ENCODE measurements around the gene PLCB4.

Gene PLCB4

DNA sequence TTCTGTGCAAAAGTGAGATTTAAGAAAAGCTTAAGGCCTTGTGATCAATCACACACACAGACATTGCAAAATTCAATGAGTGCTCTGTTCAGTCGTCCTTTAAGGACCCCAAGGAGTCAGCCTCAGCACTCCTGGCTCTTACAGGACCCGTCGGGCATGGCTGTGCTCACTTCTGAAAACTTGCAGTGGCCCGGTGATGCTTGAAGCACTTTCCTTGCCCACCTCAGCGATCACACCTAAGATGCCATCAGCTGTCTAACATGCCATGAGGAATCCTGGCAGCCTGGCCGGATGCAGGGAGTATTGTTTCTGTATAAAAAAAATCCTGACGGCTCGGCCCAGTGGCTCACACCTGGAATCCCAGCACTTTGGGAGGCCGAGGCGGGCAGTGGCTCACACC is 344.1 kb downstream of the PLCB4 start:
- no peak for DNase-seq

DNA sequence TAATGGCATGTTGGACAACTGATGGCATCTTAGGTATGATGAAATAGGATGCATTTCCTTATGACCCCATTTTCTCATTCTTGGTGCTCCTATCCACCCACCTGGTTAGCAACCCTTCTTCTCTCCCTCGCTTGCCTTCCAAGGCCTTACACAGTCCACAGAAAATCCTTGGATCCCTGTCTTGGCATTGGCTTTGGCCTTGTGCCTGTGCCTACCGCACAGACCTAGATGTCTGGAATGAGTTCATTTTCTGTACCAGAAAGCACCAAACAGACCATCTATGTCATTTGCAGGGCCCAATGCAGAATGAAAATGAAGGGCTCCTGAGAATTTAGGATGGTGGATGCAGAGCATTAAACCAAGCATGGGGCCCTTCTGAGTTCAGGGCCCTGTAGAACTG is 346.5 kb downstream of the PLCB4 start:
- DNase-seq: no peak

DNA sequence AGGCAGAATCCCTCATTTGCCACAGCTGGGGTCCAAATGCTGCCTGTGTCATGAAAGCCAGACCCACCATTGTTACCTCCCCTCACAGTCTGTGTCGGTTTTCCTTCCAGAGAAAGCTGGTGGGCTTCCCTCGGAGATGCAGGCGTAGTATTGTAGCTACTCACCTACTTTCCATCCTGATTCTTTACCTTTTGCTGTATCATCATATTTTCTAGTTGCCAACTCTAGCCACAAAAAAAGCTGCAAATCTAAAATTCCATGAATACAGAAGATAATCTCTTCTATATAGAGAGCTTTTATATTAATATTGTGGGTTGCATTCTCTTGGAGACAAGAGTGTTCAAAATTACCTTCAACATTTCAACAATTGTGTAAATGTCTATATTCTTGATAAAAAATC is 347.5 kb downstream of the PLCB4 start:
- no peak for DNase-seq

DNA sequence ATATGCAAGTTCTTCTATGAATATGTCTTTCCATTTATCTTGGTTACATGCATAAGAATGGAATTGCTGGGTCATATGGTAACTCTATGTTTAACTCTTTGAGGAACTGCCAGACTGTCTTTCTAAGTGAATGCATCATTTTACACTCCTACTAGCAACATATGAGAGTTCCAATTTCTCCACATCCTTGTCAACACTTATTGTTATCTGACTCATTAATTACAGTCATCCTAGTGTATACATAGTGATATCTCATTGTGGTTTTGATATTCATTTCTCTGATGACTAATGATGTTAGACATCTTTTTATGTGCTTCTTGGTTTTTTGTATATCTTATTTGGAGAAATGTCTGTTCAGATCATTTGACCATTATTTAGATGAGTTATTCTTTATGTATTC is 348.8 kb downstream of the PLCB4 start:
- no peak for DNase-seq

DNA sequence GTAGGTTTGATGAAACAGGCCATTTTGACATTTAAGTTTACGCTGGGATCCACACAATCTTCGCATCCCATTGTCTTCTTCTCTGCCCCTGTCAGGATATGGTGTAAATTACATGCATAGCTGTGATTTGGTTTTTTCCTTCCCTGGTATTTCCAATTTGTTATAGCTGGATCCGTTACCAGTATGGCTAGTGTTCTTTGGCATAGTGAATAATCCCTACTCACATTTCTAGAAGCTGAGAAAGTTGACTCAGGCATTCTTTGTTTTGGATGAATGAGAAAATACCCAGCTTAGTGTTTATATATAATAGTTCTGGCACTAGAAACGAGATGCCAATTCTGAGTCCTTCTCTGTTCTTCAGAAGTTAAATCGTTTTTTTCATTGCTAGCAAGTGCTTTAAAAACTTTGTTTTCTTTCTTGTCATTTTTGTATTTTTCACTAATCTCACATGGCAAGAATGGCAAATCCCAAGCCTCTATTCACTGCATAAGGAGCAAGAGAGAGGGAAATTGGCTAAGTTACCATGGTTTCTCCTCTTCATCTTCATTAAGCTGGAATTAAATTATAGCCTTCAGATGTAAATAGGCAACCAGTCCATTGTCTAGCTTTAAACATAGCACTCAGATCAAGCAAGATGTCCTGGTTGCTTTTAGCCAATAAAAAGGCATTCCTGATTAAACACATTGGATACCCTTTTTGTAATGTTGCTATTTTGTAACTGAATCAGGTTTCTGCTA is 353.6 kb downstream of the PLCB4 start:
- DNase-seq: no peak

DNA sequence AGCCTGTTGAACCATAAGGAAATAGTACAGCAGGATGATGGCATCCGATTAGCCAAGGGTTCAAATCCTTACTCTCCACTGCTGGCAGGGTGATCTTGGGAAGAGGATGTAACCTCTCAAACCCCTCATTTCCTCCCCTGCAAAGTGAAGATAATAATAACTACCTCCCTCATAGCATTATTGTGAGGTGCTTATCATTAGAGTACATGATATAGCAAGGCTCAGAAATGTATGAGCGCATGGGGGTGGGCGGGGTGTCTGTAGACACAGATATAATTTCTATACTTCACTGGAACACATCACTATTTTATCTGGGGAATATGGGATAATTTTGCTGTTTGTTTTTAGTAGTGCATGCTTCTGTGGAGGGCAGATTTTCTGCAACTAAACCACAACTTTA is 355.7 kb downstream of the PLCB4 start:
- DNase-seq: no peak

DNA sequence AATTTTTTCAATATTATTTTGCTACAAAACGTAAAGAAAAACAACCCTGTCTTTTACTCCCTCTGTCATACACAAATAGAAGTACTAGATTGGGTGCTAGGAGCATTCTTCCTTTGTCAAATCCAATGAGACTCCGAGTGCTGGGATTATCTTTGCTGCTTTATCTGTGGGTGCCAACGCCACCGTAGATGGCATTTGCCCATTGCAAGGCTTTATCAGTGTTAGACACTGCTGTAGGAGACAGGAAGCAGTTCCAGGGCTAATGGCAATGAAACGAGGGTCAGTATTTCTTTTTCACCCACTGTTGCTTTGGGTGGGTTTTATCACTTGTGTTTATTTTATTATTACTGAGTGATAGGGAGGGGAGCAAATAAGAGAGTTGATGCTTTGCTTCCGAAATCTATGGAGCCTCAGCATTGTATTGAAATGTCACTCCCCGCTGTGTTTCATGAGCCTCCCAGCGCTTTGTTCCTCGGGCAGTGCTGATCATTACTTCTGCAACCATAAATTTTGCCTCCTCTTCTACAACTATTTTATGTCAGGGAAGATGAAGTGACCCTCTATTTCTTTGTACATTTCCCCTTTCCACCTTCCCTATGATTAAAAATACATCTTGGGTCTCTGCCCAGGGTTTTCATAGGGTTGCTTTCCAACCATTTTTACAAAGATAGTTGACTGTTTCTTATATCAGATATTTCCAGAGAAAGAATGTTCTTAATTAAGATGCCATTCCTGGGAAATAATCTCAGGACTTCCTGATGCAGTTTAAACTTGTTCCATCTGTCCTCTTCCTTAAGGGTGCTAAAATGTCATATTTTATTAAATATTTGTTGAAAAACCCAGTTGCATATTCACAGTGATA is 358.8 kb downstream of the PLCB4 start:
- DNase-seq: no peak

DNA sequence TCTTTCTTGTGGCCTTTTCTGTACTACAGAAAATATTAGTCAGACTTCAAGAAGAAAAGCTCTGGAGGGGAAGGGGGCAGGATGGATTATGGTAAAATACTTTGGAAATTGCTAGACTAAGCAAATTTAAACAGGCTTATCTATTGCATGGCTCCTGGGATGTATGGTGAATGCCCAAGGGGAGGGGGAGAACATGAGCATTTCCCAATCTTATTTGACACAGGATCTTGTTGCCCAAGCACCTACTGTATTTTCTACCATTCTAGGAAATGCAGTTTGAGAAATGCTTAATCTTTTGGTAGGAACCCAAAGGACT is 359.4 kb downstream of the PLCB4 start:
- DNase-seq: no peak

DNA sequence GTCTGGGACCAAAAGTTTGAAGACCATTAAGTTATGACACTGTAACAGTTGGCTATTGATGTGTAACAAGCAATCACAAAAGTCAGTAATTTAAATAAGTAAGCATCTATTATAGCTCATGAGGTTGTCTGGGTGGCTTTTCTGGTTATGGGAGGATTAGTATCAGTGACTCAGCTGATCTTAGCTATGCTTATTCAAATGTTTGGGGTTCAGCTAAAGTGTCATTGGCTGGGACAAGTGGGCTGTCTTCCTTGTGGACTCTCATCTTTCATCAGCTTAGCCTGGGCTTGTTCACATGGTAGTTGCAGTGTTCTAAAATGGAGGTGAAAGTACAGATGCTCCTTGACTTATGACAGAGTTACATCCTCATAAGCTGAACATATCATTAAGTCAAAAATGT is 370.9 kb downstream of the PLCB4 start:
- no peak for DNase-seq

DNA sequence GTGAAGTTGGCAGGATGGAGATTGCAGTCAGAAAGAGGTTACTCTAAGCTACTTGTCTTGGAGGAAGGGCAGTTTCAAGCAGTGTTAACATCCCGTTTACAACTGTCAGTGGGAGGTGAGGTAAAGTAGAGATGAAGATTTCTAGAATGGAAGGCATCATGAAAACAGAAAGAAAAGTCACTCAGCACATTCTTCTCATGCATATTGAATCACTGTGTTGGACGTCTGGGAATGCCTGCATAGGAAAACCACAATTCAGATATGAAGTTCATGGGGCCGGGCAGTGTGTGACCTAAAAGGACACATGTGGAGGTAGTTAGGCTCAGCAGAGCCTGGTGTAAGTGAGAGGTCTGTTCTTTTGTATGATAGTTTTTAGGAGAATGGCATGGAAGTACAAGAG is 372.0 kb downstream of the PLCB4 start:
- no peak for DNase-seq

DNA sequence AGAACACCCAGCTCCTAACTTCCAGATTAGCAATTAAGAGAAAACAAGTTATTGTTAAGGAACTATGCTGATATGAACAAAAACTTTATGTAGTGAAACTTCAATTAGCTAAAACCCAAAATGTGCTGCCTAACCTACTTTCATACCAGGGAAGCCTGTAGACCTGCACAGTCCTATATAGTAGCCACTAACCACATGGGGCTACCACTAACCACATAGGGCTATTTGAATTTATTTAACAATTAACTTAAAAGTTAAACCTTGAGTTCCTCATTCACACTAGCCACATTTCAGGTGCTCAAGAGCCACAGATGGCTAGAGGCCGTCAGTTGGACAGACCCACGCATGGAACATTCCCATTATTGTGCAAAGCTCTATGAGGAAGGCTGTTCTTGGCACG is 373.1 kb downstream of the PLCB4 start:
- DNase-seq: no peak

DNA sequence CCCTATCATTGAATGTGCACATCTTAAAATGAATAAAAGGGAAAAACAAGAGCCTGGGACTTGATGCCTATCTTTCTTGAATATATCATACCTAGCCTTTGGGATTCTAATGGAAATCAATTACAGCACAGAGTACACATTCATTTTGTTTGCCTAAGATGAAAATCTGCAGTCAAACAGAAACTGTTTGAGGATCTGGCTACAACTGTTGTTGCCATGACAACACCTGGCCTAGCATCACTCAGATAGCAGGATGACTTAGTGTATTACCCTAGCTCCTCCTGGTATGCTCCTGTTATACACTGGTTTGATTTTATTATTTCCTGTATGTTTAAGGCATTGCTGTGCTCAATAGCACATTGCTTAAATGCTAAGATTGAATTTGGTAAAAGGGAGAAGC is 374.0 kb downstream of the PLCB4 start:
- DNase-seq: no peak

DNA sequence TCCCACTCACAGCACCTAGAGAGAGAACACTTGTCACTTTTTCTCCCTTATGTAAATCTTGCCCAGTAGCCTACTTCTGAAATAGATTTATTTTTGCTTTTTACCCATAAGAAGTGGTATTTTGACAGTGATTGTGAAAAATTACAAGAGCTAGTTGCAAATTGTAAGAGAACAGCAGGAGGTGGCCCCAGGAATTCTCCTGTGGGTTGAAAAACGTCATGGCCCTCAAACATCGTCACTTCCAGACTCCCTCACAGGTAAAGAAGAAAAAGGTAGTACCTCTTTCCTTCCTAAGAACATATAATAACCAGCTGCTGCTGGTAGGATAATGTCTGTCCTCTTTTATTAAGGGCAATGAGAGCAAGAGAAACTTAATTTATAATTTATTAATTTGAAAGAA is 376.0 kb downstream of the PLCB4 start:
- no peak for DNase-seq

DNA sequence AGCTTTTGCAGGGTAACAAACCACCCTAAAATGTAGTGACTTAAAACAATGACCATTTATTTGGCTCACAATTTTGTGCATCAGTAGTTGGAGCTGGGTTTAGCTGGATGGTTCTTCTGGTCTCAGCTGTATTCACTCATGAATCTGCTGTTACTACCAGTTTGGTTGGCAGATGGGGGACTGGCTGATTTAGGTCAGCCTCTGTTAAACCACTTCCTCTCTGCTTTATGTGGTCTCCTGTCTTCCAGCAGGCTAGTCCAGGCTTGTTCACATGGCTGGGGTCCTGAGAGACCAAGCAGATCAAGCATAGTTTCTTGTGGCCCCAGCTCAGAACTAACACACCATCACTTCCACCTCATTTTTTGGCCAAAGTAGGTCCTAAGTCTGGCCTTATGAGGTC is 378.3 kb downstream of the PLCB4 start:
- DNase-seq: no peak

DNA sequence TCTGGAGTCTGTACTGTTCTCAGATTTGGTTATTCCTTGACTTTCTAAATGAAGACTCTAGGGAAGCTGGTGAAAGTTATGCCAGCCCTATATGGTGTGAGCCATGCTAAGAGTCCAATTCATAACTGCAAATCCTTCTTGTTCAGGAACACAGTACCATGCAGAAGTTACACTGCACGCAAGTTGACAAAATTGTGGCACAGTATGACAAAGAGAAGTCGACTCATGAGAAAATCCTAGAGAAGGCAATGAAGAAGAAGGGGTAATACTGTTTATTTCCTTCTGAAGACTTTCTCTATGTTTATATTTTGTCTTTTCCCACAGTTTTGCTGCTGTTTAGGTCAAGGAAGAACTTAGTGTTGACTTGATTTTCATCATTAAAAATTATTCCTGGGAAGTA is 384.3 kb downstream of the PLCB4 start:
- DNase-seq: no peak

DNA sequence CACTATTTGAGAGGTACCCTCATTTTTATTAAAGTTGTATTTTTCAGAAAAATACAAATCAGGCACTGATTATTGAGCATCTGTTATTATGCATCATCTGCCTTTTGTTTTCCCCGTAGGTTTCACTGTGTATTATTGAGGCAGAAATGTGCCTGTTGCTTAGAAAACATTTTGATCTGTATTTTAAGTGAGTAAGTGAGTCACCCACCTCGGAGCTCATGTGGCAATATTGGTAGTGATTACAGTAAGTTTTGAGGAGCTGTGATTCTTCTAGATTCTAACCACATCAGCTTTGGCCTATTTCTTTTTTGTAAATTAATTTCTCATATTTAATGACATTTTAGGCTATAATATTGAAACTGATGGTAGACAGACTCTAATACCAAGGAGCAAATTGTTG is 385.9 kb downstream of the PLCB4 start:
- no peak for DNase-seq

DNA sequence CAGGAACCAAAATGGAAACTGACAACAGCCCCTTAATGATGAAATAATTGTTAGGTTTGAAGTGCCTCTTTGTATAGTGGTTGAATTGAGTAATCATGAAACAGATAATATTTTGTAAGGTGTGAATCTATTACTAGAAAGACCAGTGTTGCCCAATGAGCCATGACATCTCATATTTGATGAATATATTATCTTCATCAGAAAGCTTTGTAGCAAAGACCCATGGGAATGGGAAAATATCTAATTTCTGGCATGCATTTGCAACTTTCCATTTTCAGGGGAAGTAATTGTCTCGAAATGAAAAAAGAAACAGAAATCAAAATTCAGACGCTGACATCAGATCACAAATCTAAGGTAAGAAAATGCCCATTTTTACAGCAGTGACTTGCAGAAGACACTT is 388.2 kb downstream of the PLCB4 start:
- DNase-seq: no peak

DNA sequence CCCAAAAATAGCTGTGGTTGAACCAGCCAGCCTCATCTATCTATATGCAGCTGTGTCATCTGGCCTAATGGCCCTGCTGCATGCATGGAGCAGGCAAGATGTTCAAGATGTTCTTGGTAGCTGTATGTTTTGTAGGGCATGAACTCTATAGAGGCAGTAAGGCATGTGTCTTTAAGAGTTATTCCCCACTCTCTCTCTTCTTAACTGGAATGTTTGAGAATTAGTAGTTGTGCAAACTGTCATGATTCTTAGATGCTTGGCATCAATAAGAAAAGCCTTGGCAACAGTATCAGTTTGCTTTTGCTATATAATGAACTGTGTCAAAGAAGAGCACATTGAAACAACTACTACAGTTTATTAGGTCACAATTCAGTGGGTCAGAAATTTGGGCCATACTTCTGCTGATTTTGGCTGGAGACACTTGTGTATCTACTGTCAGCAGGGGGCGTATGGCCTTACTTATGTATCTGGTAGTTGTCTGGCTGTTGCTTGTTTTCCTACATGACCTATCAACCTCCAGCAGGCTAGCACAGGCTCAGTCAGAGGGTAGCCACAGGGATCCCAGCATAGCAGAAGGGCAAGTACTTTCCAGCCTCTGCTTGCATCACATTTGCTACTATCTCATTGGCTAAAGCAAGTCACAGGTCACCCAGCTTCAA is 389.4 kb downstream of the PLCB4 start:
- DNase-seq: no peak

DNA sequence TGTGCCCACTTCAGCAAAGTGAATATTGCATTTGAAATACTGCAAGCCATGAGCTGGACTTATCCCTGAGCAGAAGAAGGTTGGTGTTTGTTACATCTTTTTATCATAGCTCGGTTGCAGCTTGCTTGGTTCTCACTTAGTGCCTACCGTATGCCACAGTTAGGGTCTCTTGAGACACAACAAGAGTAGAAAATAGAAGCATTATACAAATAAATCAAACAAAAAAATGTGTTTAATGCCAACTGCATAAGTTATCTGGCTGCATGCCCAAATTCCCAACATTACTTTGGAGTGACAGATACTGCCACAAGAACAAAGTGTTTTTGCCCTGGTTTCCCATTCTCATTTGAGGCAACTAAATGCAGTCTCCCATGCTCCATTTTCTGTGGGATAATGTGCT is 391.6 kb downstream of the PLCB4 start:
- DNase-seq: no peak

DNA sequence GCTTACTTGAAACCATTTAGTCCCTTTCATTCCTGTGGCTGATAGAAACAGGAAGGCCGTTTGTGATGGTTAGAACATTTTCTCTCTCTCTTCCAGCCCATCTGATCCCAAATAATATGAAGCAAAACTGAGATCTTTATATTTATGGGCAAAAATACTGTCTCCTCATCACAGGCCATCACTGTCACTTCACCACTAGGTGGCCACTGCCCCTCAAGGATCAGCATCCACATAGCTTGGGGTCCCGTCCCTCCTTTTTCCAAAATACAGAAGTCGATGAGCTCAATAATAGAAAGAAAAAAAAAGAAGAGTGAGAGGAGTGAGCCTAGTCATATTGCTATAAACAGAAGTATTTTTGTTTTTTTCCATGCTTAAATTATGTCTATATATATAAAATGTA is 399.1 kb downstream of the PLCB4 start:
- no peak for DNase-seq

DNA sequence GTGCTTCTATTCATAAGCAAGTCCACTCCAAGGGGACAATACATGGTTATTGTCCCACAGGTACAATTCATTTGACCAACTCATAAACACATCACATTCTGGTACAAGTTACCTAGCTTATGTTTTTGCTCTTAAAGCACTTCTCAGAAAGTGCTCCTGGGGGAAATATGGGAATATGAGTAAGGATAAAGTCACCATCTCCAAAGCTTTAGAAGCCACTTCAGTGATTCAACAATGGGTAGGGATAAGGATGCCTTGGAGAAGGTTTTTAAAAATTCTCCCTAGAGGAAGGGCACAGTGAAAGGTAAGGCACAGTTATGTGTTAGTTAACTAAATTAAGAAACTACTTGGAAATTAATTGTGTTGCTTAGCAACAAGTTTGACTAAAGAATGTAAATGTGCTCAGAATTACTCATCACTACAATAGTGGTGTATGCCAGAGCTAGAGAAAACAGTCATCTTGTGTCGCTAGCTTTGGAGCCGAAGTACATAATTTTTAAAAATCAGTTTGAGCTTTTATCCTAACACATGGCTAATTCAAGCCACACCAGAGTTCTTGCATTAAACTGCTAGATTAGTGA is 406.0 kb downstream of the PLCB4 start:
- DNase-seq: no peak

DNA sequence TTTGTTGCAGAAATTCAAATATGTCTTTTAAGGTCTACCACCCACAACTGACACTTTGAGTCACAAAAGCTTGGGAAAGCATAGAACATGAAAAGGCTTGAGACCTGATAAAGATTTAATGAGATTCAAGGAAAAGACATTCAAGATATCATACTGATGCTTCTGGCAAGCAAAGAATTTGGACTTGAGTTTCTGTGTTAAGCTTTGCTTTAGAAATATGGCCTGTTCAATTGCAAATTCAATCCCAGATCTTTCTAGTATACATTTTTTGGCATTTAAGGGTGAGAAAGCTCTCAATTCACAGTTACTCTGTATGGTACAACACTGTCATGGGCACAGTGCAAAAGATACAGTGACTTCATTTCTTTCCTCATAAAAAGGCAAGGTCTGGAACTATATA is 406.6 kb downstream of the PLCB4 start:
- no peak for DNase-seq

DNA sequence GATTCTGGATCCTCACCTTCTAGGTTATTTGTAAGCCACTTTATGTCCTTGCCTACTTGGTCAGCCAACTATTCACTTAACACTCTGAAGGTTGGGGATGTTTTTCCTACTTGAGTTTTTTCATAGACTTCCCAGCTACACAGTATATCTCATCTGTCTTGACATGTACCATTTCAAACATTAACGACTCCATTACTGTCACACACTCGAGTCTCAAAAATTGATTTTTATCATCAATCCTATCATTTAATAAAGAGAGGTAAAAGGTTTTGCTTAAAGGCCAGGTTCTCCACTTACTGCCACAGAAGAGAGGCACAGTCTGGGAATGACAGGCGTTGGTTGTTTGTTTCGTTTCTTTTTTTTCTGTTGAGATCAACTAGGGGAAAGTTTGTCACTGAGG is 407.3 kb downstream of the PLCB4 start:
- DNase-seq: no peak

DNA sequence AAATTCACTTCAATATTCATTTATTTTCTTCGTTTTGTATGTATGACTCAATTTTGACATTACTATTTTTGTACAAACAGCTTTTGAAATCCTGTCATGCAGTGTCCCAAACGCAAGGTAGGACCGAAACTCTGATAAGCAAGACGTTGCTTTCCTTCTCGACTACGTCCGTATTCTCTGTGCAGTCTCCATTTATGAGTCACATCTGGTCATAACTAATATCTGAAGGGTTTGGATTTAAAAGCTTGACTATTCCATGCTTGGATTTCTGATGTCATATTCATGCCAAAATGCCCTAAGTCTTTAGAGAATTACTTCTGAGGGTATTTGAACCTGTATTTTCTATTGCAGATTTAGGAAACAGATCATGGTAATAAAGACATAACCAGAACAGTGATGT is 407.8 kb downstream of the PLCB4 start:
- DNase-seq: no peak
